ENCODE data around the gene TMEM80.

- TF ChIP-seq POLR2A (IDR thresholded peaks at IDR 0.05) (no peak), CTCF (IDR thresholded peaks at IDR 0.05) (no peak)
Measured at GRCh38 chr11:708511-708910, 12.9 kb downstream of the TMEM80 start.
